ENCODE results near the gene NUDT16.

- TF ChIP-seq CTCF (conservative IDR thresholded peaks at IDR 0.05 in 1 of 2, IDR thresholded peaks at IDR 0.05 in 1 of 2; ENCODE audit: extremely low read depth in 1 of 2, insufficient read depth in 1 of 2, low read depth in 1 of 2, low read length in 2 of 2): no peak
- no peak for TF ChIP-seq EZH2 (IDR thresholded peaks at IDR 0.05; ENCODE audit: borderline replicate concordance, low read length)
Observed at GRCh38 chr3:131390331-131390730, 8.8 kb downstream of the NUDT16 start.

All from mammary epithelial cell (primary cell).